Vagina (tissue), 2 donors: ENCODE measurements around the gene TAF11L14.

Experiments used
- CTCF ChIP-seq, 3 experiments: fragments of 450-650 bp in 2 of 3; fragments of 200-600 bp in 1 of 3; sonication (generic) in 1 of 3; IDR thresholded peaks; one replicate each; pipeline ENCODE4 v1.5.1; 2017 to 2019; ENCODE audit warnings: antibody characterized with exemption in 3 of 3, mild to moderate bottlenecking in 2 of 3, moderate library complexity in 2 of 3
- POLR2A ChIP-seq, 2 donors: fragments of 450-650 bp; IDR thresholded peaks; one replicate each; pipeline ENCODE4 v1.6.1; 2017; ENCODE audit warnings: antibody characterized with exemption in 2 of 2, mild to moderate bottlenecking in 2 of 2, moderate library complexity in 2 of 2
- POLR2AphosphoS5 ChIP-seq, 2 donors: sonication (generic); formaldehyde crosslinking; IDR thresholded peaks; one replicate each; pipeline ENCODE4 v1.9.0; 2017; ENCODE audit warnings: antibody characterized with exemption in 2 of 2, mild to moderate bottlenecking in 2 of 2, low read depth in 1 of 2; ENCODE audit not compliant: insufficient read depth in 1 of 2

GRCh38 chr5:17620627-17621026, 13.6 kb upstream of the TAF11L14 start:
- TF ChIP-seq POLR2A (IDR thresholded peaks at IDR 0.05), result no peak
- TF ChIP-seq CTCF (IDR thresholded peaks at IDR 0.05), result no peak
- TF ChIP-seq POLR2AphosphoS5 (IDR thresholded peaks at IDR 0.05; ENCODE audit: insufficient read depth in 1 of 2, low read depth in 1 of 2), result no peak
